HEK293 (cell line): ENCODE measurements around the gene COX10.

Experiments
- CTCF ChIA-PET: fragments of 350-600 bp; formaldehyde crosslinking; extraction: SDS; loops from one replicate; lab custom pipeline; 2021; ENCODE audit warnings: antibody characterized with exemption; lab: Yijun Ruan, JAX
- POLR2A ChIA-PET: fragments of 300-600 bp; formaldehyde crosslinking; extraction: SDS; loops from one replicate; lab custom pipeline; 2020; ENCODE audit warnings: antibody characterized with exemption, inconsistent platforms; lab: Yijun Ruan, JAX
- H3K27ac ChIP-seq: fragments of 200-500 bp; sonication (Bioruptor generic); 2 replicates; pipeline ENCODE4 v1.5.1; 2014; ENCODE audit warnings: low read depth, low read length, control low read depth, inconsistent platforms; ENCODE audit errors: extremely low read depth
- H3K36me3 ChIP-seq, 2 experiments: fragments of 200-500 bp in 1 of 2; sonication (Bioruptor generic) in 1 of 2; 1 replicate in 1 of 2; 2 replicates in 1 of 2; pipeline ENCODE4 v1.5.1; 2014 to 2017; ENCODE audit warnings: inconsistent platforms in 2 of 2, low read length in 2 of 2; ENCODE audit not compliant: control insufficient read depth in 2 of 2, insufficient read depth in 1 of 2
- H3K4me1 ChIP-seq: fragments of 200-500 bp; sonication (Bioruptor generic); 2 replicates; pipeline ENCODE4 v1.5.1; 2014; ENCODE audit warnings: mild to moderate bottlenecking, low read length, inconsistent platforms; ENCODE audit not compliant: control insufficient read depth, insufficient read depth
- H3K4me3 ChIP-seq: 2 replicates; pipeline ENCODE4 v1.5.1; 2011; ENCODE audit warnings: low read depth, mild to moderate bottlenecking, control low read depth, low read length, moderate library complexity
- H3K9me3 ChIP-seq: fragments of 200-500 bp; sonication (Bioruptor generic); 2 replicates; pipeline ENCODE4 v1.5.1; 2014; ENCODE audit warnings: low read depth, low read length, inconsistent platforms; ENCODE audit not compliant: control insufficient read depth, insufficient read depth
- AEBP2 ChIP-seq: fragments of 450-650 bp; formaldehyde crosslinking; IDR thresholded peaks from 2 replicates; pipeline ENCODE4 v1.5.1; 2016; ENCODE audit warnings: missing biosample characterization, missing genetic modification characterization, borderline replicate concordance
- GLI2 ChIP-seq: fragments of 450-650 bp; formaldehyde crosslinking; IDR thresholded peaks from 2 replicates; pipeline ENCODE4; 2017; ENCODE audit warnings: missing biosample characterization, missing genetic modification characterization, low read depth, borderline replicate concordance
- HOXC10 ChIP-seq: sonication (generic); formaldehyde crosslinking; IDR thresholded peaks from 2 replicates; pipeline ENCODE4 v1.8.1; 2023; ENCODE audit warnings: mild to moderate bottlenecking, missing genetic modification reagents
- KLF10 ChIP-seq: fragments of 450-650 bp; IDR thresholded peaks from 2 replicates; pipeline ENCODE4 v1.5.1; 2018; ENCODE audit warnings: missing biosample characterization, mild to moderate bottlenecking, missing genetic modification characterization
- REST ChIP-seq: fragments of 450-650 bp; formaldehyde crosslinking; IDR thresholded peaks from 2 replicates; pipeline ENCODE4 v1.5.1; 2016; ENCODE audit warnings: missing biosample characterization, missing genetic modification characterization
- ZBTB11 ChIP-seq: fragments of 450-650 bp; formaldehyde crosslinking; conservative IDR thresholded peaks from 2 replicates; pipeline ENCODE4 v1.5.1; 2016; ENCODE audit warnings: low read depth, missing biosample characterization, missing genetic modification characterization
- ZBTB49 ChIP-seq: fragments of 450-650 bp; formaldehyde crosslinking; IDR thresholded peaks from 2 replicates; pipeline ENCODE4 v1.5.1; 2016; ENCODE audit warnings: missing biosample characterization, missing genetic modification characterization, low read depth
- ZNF19 ChIP-seq: fragments of 450-650 bp; formaldehyde crosslinking; IDR thresholded peaks from 2 replicates; pipeline ENCODE4; 2016; ENCODE audit warnings: missing biosample characterization, missing genetic modification characterization, low read depth
- ZNF211 ChIP-seq: fragments of 450-650 bp; formaldehyde crosslinking; IDR thresholded peaks from 2 replicates; pipeline ENCODE4 v1.5.1; 2016; ENCODE audit warnings: low read depth, missing biosample characterization, missing genetic modification characterization
- ZNF221 ChIP-seq: fragments of 450-650 bp; formaldehyde crosslinking; IDR thresholded peaks from 2 replicates; pipeline ENCODE4 v1.5.1; 2017; ENCODE audit warnings: missing biosample characterization, missing genetic modification characterization, borderline replicate concordance
- ZNF239 ChIP-seq: fragments of 450-650 bp; formaldehyde crosslinking; IDR thresholded peaks from 2 replicates; pipeline ENCODE4 v1.5.1; 2016; ENCODE audit warnings: missing biosample characterization, missing genetic modification characterization
- ZNF37A ChIP-seq: fragments of 450-650 bp; IDR thresholded peaks from 2 replicates; pipeline ENCODE4 v1.5.1; 2018; ENCODE audit warnings: missing biosample characterization, missing genetic modification characterization
- ZNF398 ChIP-seq: fragments of 450-650 bp; formaldehyde crosslinking; IDR thresholded peaks from 2 replicates; pipeline ENCODE4 v1.5.1; 2017; ENCODE audit warnings: missing biosample characterization, missing genetic modification characterization
- ZNF488 ChIP-seq: fragments of 450-650 bp; formaldehyde crosslinking; IDR thresholded peaks from 2 replicates; pipeline ENCODE4 v1.5.1; 2016; ENCODE audit warnings: missing biosample characterization, missing genetic modification characterization
- ZNF513 ChIP-seq: fragments of 450-650 bp; IDR thresholded peaks from 2 replicates; pipeline ENCODE4 v1.5.1; 2018; ENCODE audit warnings: missing biosample characterization, missing genetic modification characterization

The COX10 gene

GRCh38 chr17:14204084-14204483 lies 134.8 kb downstream of the COX10 start:
- ChIA-PET CTCF (interaction anchor here (1.3 kb wide), 1 partner anchor 8 kb away, joined by 6 read pairs; no protein-coding TSS in a partner anchor), POLR2A (no interaction called here)
- H3K4me1 ChIP-seq: peaks cover 10% of the 10 kb centered on the region
- TF ChIP-seq ZNF239 (tag by site-specific recombination): no peak
- no peak for TF ChIP-seq ZNF19 (tag by site-specific recombination)
- no peaks in the 10 kb centered on the region for H3K9me3 ChIP-seq
- no peak overlapping the region for H3K27ac ChIP-seq
- no peak overlapping the region for H3K4me3 ChIP-seq
- peaks cover 0 to 7% of the 10 kb centered on the region in 2 experiments; a peak in 1 of 3 replicates for H3K36me3 ChIP-seq

GRCh38 chr17:14204546-14204945 lies 135.2 kb downstream of the COX10 start:
- ChIA-PET CTCF (no interaction called here), POLR2A (no interaction called here)
- H3K9me3 ChIP-seq: no peaks in the 10 kb centered on the region
- H3K36me3 ChIP-seq: peaks cover 0 to 7% of the 10 kb centered on the region in 2 experiments; a peak in 1 of 3 replicates
- H3K4me1 ChIP-seq: peaks cover 10% of the 10 kb centered on the region
- no peak overlapping the region for H3K27ac ChIP-seq
- TF ChIP-seq ZNF398 (tag by site-specific recombination) (no peak), ZNF211 (tag by site-specific recombination) (no peak), GLI2 (no peak), ZNF488 (tag by site-specific recombination) (no peak)
- H3K4me3 ChIP-seq: no peak overlapping the region

GRCh38 chr17:14205380-14205779 lies 136.1 kb downstream of the COX10 start:
- H3K4me3 ChIP-seq: no peak overlapping the region
- no peaks in the 10 kb centered on the region for H3K9me3 ChIP-seq
- H3K36me3 ChIP-seq: peaks cover 0 to 11% of the 10 kb centered on the region in 2 experiments; a peak in 1 of 3 replicates
- ChIA-PET CTCF (interaction anchor here (0.6 kb wide), 1 partner anchor 612 kb away, joined by 4 read pairs; no protein-coding TSS in a partner anchor), POLR2A (no interaction called here)
- H3K4me1 ChIP-seq: peaks cover 10% of the 10 kb centered on the region
- no peak overlapping the region for H3K27ac ChIP-seq
- TF ChIP-seq KLF10 (tag by site-specific recombination) (no peak), ZNF37A (tag by site-specific recombination) (no peak), ZNF513 (tag by site-specific recombination) (no peak), ZBTB11 (tag by site-specific recombination) (no peak), ZBTB49 (no peak), AEBP2 (no peak), ZNF221 (tag by site-specific recombination) (no peak), HOXC10 (no peak), REST (no peak)
